Keratinocyte (primary cell): ENCODE data around the gene LPIN1. TPM values are rescaled to one million over a fixed set of nuclear protein-coding genes. Genes with fewer than 3 reads are reported as not detected.

ENCODE experiments used
- DNase-seq: peaks from one replicate; pipeline ENCODE4 v3.0.0-alpha.2; 2011; ENCODE audit warnings: low read depth, missing footprints, low spot score
- FAIRE-seq: peaks from 2 replicates; lab custom pipeline; 2011; peaks lifted over from hg19 to GRCh38; lab: Jason Lieb, UNC
- H2AFZ ChIP-seq: 2 replicates; pipeline ENCODE4 v1.6.0; 2012; ENCODE audit warnings: low read length, control low read depth, inconsistent platforms; ENCODE audit not compliant: control insufficient read depth
- H3K27ac ChIP-seq: 2 replicates; pipeline ENCODE4 v1.5.1; 2011; ENCODE audit warnings: low read length; ENCODE audit not compliant: control insufficient read depth, insufficient read depth
- H3K27me3 ChIP-seq: 3 replicates; pipeline ENCODE4 v1.6.0; 2011; ENCODE audit warnings: low read length; ENCODE audit not compliant: control insufficient read depth, insufficient read depth; ENCODE audit errors: extremely low read depth
- H3K36me3 ChIP-seq, 2 experiments: 2 replicates in 1 of 2; 3 replicates in 1 of 2; pipeline ENCODE4 v1.5.1; 2011; ENCODE audit warnings: low read length in 2 of 2, mild to moderate bottlenecking in 1 of 2; ENCODE audit not compliant: control insufficient read depth in 2 of 2, insufficient read depth in 2 of 2; ENCODE audit errors: extremely low read depth in 1 of 2
- H3K4me1 ChIP-seq: 3 replicates; pipeline ENCODE4 v1.5.1; 2011; ENCODE audit warnings: low read length; ENCODE audit not compliant: control insufficient read depth, insufficient read depth; ENCODE audit errors: extremely low read depth
- H3K4me2 ChIP-seq: 3 replicates; pipeline ENCODE4 v1.6.0; 2011; ENCODE audit warnings: low read depth, low read length; ENCODE audit not compliant: control insufficient read depth, insufficient read depth; ENCODE audit errors: extremely low read depth
- H3K4me3 ChIP-seq, 3 experiments: fragments of 200-600 bp in 1 of 3; sonication (generic) in 1 of 3; 2 replicates in 2 of 3; 3 replicates in 1 of 3; pipeline ENCODE4 v1.5.1; 2011 to 2016; ENCODE audit warnings: low read length in 3 of 3, mild to moderate bottlenecking in 3 of 3, control low read depth in 2 of 3, inconsistent platforms in 1 of 3, low read depth in 1 of 3, mixed read lengths in 1 of 3, mixed run types in 1 of 3, moderate library complexity in 1 of 3; ENCODE audit not compliant: control insufficient read depth in 2 of 3, insufficient read depth in 2 of 3; ENCODE audit errors: extremely low read depth in 1 of 3
- H3K79me2 ChIP-seq: 2 replicates; pipeline ENCODE4 v1.6.0; 2012; ENCODE audit warnings: low read length; ENCODE audit not compliant: control insufficient read depth, insufficient read depth
- H3K9ac ChIP-seq: 3 replicates; pipeline ENCODE4 v1.6.0; 2011; ENCODE audit warnings: low read length; ENCODE audit not compliant: control insufficient read depth, insufficient read depth; ENCODE audit errors: extremely low read depth
- H3K9me1 ChIP-seq: 3 replicates; pipeline ENCODE4 v1.6.0; 2011; ENCODE audit warnings: low read length; ENCODE audit not compliant: control insufficient read depth, insufficient read depth; ENCODE audit errors: extremely low read depth
- H3K9me3 ChIP-seq: 2 replicates; pipeline ENCODE4 v1.5.1; 2012; ENCODE audit warnings: low read depth, low read length; ENCODE audit not compliant: control insufficient read depth
- H4K20me1 ChIP-seq: 3 replicates; pipeline ENCODE4 v1.6.0; 2011; ENCODE audit warnings: low read length; ENCODE audit not compliant: control insufficient read depth, insufficient read depth; ENCODE audit errors: extremely low read depth
- CTCF ChIP-seq, 3 experiments: IDR thresholded peaks in 1 of 3; conservative IDR thresholded peaks in 1 of 3; optimal IDR thresholded peaks in 1 of 3; 2 replicates in 2 of 3; 3 replicates in 1 of 3; pipeline versions ENCODE3 to v1.5.1; 2011; ENCODE audit warnings: low read length in 3 of 3, mild to moderate bottlenecking in 3 of 3, moderate library complexity in 2 of 3, control low read depth in 1 of 3, inconsistent platforms in 1 of 3; ENCODE audit not compliant: insufficient read depth in 2 of 3; ENCODE audit errors: extremely low read depth in 1 of 3
- EZH2 ChIP-seq: IDR thresholded peaks from one replicate; pipeline ENCODE4 v1.6.1; 2012; ENCODE audit warnings: inconsistent platforms, mild to moderate bottlenecking, low read length, moderate library complexity
- dilution Hi-C: fragments of 300-500 bp; cut with MboI; formaldehyde crosslinking; loops from one replicate; pipeline ENCODE4 v1.7.0; 2020; ENCODE audit warnings: low sequenced_read_pairs; ENCODE audit not compliant: extremely low pct_ligation_motif_present
- polyA plus RNA-seq, 5 experiments: library from polyadenylated mRNA; depleted of rRNA in 3 of 5; stranded (reverse) in 3 of 5; stranded (forward) in 1 of 5; unstranded in 1 of 5; fragments of >200 nt; gene quantifications; 1 replicate in 1 of 5; 2 replicates in 3 of 5; 3 replicates in 1 of 5; pipeline versions ENCODE4 v1.2.1 to v1.2.3, GENCODE V29; 2011 to 2012; ENCODE audit warnings: missing spikeins in 2 of 5, low read depth in 1 of 5, low replicate concordance in 1 of 5

The LPIN1 gene
- polyA plus RNA-seq, 1 donor (not counting 4 experiments of a cell fraction or from before 2014, with no cell fraction given): 79.6 TPM

GRCh38 chr2:11775384-11775783 lies 29.0 kb downstream of the LPIN1 start:
- H3K4me3 ChIP-seq: no peak overlapping the region
- no peaks in the 10 kb centered on the region for H3K27me3 ChIP-seq
- no peak for FAIRE-seq
- DNase-seq: no peak
- H3K27ac ChIP-seq: no peak overlapping the region
- peaks cover 3% of the 10 kb centered on the region for H3K4me1 ChIP-seq
- no peaks in the 10 kb centered on the region for H3K9me3 ChIP-seq
- no peaks in the 10 kb centered on the region for H4K20me1 ChIP-seq
- no peaks in the 10 kb centered on the region for H3K9me1 ChIP-seq
- H3K9ac ChIP-seq: no peak overlapping the region
- H2AFZ ChIP-seq: no peak overlapping the region
- dilution Hi-C loops: loop anchor here (25.0 kb wide), 1 partner anchor 88 kb away; no protein-coding TSS in a partner anchor
- H3K4me2 ChIP-seq: no peak overlapping the region
- TF ChIP-seq EZH2: no peak
- no peak for TF ChIP-seq CTCF (optimal IDR thresholded peaks at IDR 0.05 in 1 of 3, IDR thresholded peaks at IDR 0.05 in 1 of 3, conservative IDR thresholded peaks at IDR 0.05 in 1 of 3; ENCODE audit: extremely low read depth in 1 of 3, insufficient read depth in 2 of 3, low read length in 3 of 3)
- H3K79me2 ChIP-seq: no peaks in the 10 kb centered on the region
- peaks cover 29 to 54% of the 10 kb centered on the region in 2 experiments for H3K36me3 ChIP-seq

GRCh38 chr2:11777066-11777782 lies 30.8 kb downstream of the LPIN1 start:
- Histone ChIP-seq H4K20me1 (no peaks in the 10 kb centered on the region), H3K36me3 (peaks cover 29 to 47% of the 10 kb centered on the region in 2 experiments), H3K9me1 (no peaks in the 10 kb centered on the region), H3K4me2 (no peak overlapping the region), H3K9me3 (no peaks in the 10 kb centered on the region), H3K79me2 (no peaks in the 10 kb centered on the region), H2AFZ (no peak overlapping the region), H3K4me1 (peaks cover 3% of the 10 kb centered on the region), H3K27me3 (no peaks in the 10 kb centered on the region), H3K27ac (no peak overlapping the region), H3K9ac (no peak overlapping the region), H3K4me3 (no peak overlapping the region)
- no peak for FAIRE-seq
- TF ChIP-seq EZH2 (no peak), CTCF (optimal IDR thresholded peaks at IDR 0.05 in 1 of 3, IDR thresholded peaks at IDR 0.05 in 1 of 3, conservative IDR thresholded peaks at IDR 0.05 in 1 of 3; ENCODE audit: extremely low read depth in 1 of 3, insufficient read depth in 2 of 3, low read length in 3 of 3) (no peak)
- dilution Hi-C loops: loop anchor here (25.0 kb wide), 1 partner anchor 90 kb away; no protein-coding TSS in a partner anchor
- no peak for DNase-seq
